Neural progenitor cell (in vitro differentiated cells): ENCODE data around the gene ALLC. TPM values are rescaled to one million over a fixed set of nuclear protein-coding genes. Genes with fewer than 3 reads are reported as not detected.

ENCODE experiments used
- DNase-seq: peaks from one replicate; pipeline ENCODE4 v3.0.0-alpha.2; 2016; ENCODE audit warnings: low spot score
- H2AFZ ChIP-seq: fragments of 200-600 bp; sonication (generic); replicated peaks from 2 replicates; pipeline ENCODE4 v1.6.1; 2016; ENCODE audit warnings: antibody characterized with exemption
- H3F3A ChIP-seq: fragments of 200-600 bp; sonication (generic); 2 replicates; pipeline ENCODE4 v1.6.1; 2016; ENCODE audit warnings: antibody characterized with exemption, low read depth
- H3K27ac ChIP-seq: fragments of 200-600 bp; sonication (generic); 2 replicates; pipeline ENCODE4 v1.5.1; 2016; ENCODE audit warnings: mild to moderate bottlenecking
- H3K27me3 ChIP-seq: fragments of 200-600 bp; sonication (generic); 2 replicates; pipeline ENCODE4 v1.6.1; 2016; ENCODE audit warnings: mild to moderate bottlenecking, moderate library complexity
- H3K36me3 ChIP-seq: fragments of 200-600 bp; sonication (generic); 2 replicates; pipeline ENCODE4 v1.5.1; 2016
- H3K4me1 ChIP-seq: fragments of 200-600 bp; sonication (generic); 2 replicates; pipeline ENCODE4 v1.6.1; 2016; ENCODE audit warnings: mixed run types
- H3K4me2 ChIP-seq: fragments of 200-600 bp; sonication (generic); 2 replicates; pipeline ENCODE4 v1.6.1; 2016
- H3K4me3 ChIP-seq: fragments of 200-600 bp; sonication (generic); 2 replicates; pipeline ENCODE4 v1.5.1; 2016
- H3K79me2 ChIP-seq: fragments of 200-600 bp; sonication (generic); 2 replicates; pipeline ENCODE4 v1.6.1; 2016; ENCODE audit warnings: low read depth
- H3K9ac ChIP-seq: fragments of 200-600 bp; sonication (generic); 2 replicates; pipeline ENCODE4 v1.6.1; 2016
- H3K9me3 ChIP-seq: fragments of 200-600 bp; sonication (generic); 2 replicates; pipeline ENCODE4 v1.5.1; 2016; ENCODE audit warnings: low read depth
- H4K20me1 ChIP-seq: fragments of 200-600 bp; sonication (generic); 2 replicates; pipeline ENCODE4 v1.6.1; 2016; ENCODE audit warnings: low read depth
- H3K27ac Mint-ChIP-seq: 3 replicates; pipeline ENCODE4 v1.8.0; 2021; ENCODE audit warnings: mixed read lengths
- H3K27me3 Mint-ChIP-seq: 2 replicates; pipeline ENCODE4 v1.8.0; 2022; ENCODE audit warnings: low read depth, mild to moderate bottlenecking, inconsistent platforms, moderate library complexity, mixed read lengths; ENCODE audit not compliant: insufficient read depth
- H3K36me3 Mint-ChIP-seq: 3 replicates; pipeline ENCODE4 v1.8.0; 2021; ENCODE audit warnings: mixed read lengths
- H3K4me1 Mint-ChIP-seq: 3 replicates; pipeline ENCODE4 v1.8.0; 2021; ENCODE audit warnings: mixed read lengths
- H3K4me3 Mint-ChIP-seq: 3 replicates; pipeline ENCODE4 v1.8.0; 2021; ENCODE audit warnings: mild to moderate bottlenecking, moderate library complexity, mixed read lengths
- H3K9me3 Mint-ChIP-seq: 3 replicates; pipeline ENCODE4 v1.8.0; 2020; ENCODE audit warnings: mixed read lengths
- CTCF ChIP-seq: fragments of 200-600 bp; sonication (generic); IDR thresholded peaks from 2 replicates; pipeline ENCODE4 v1.5.1; 2017; ENCODE audit warnings: antibody characterized with exemption, mild to moderate bottlenecking
- EZH2 ChIP-seq: fragments of 200-600 bp; sonication (generic); IDR thresholded peaks from 2 replicates; pipeline ENCODE4 v1.6.1; 2017; ENCODE audit warnings: antibody characterized with exemption, mild to moderate bottlenecking, moderate library complexity
- EZH2phosphoT487 ChIP-seq: fragments of 200-600 bp; sonication (generic); IDR thresholded peaks from 2 replicates; pipeline ENCODE4 v1.6.1; 2017; ENCODE audit warnings: antibody characterized with exemption
- total RNA-seq: library from RNA; depleted of rRNA; stranded (reverse); fragments of >200 nt; gene quantifications from 2 replicates; pipeline ENCODE4 v1.2.3, GENCODE V29; 2015; ENCODE audit warnings: low replicate concordance

Gene ALLC
- total RNA-seq, 1 donor from 2014 or later: not detected

- H3K36me3 Mint-ChIP-seq: no peaks in the 10 kb centered on the region
- Histone ChIP-seq H3K9me3 (no peaks in the 10 kb centered on the region), H4K20me1 (no peaks in the 10 kb centered on the region), H3K4me1 (peaks cover 9% of the 10 kb centered on the region), H3K9ac (no peak overlapping the region), H3K27ac (no peak overlapping the region), H3F3A (peaks cover 8% of the 10 kb centered on the region), H3K36me3 (no peaks in the 10 kb centered on the region), H2AFZ (no peak overlapping the region), H3K27me3 (no peaks in the 10 kb centered on the region), H3K4me2 (no peak overlapping the region), H3K4me3 (no peak overlapping the region), H3K79me2 (no peaks in the 10 kb centered on the region)
- H3K27ac Mint-ChIP-seq: peak overlapping the region; percentile 17
- H3K4me1 Mint-ChIP-seq: peaks cover 53% of the 10 kb centered on the region
- H3K9me3 Mint-ChIP-seq: no peaks in the 10 kb centered on the region
- DNase-seq: no peak
- H3K27me3 Mint-ChIP-seq: peaks cover 13% of the 10 kb centered on the region
- TF ChIP-seq EZH2phosphoT487 (no peak), EZH2 (no peak), CTCF (no peak)
- H3K4me3 Mint-ChIP-seq: no peak overlapping the region
Measured at GRCh38 chr2:3661149-3661660, 3.2 kb downstream of the ALLC start.

- peaks cover 48% of the 10 kb centered on the region for H3K4me1 Mint-ChIP-seq
- Histone ChIP-seq H3K27me3 (no peaks in the 10 kb centered on the region), H3K4me3 (no peak overlapping the region), H3K79me2 (no peaks in the 10 kb centered on the region), H3K36me3 (no peaks in the 10 kb centered on the region), H2AFZ (no peak overlapping the region), H3K4me1 (peaks cover 6% of the 10 kb centered on the region), H3K4me2 (no peak overlapping the region), H3F3A (no peaks in the 10 kb centered on the region), H3K27ac (no peak overlapping the region), H4K20me1 (no peaks in the 10 kb centered on the region), H3K9ac (no peak overlapping the region), H3K9me3 (no peaks in the 10 kb centered on the region)
- no peak for TF ChIP-seq EZH2phosphoT487
- no peak for TF ChIP-seq CTCF
- no peak for TF ChIP-seq EZH2
- peaks cover 13% of the 10 kb centered on the region for H3K27me3 Mint-ChIP-seq
- no peak for DNase-seq
- no peak overlapping the region for H3K4me3 Mint-ChIP-seq
- no peak overlapping the region for H3K27ac Mint-ChIP-seq
- no peaks in the 10 kb centered on the region for H3K9me3 Mint-ChIP-seq
- H3K36me3 Mint-ChIP-seq: no peaks in the 10 kb centered on the region
Measured at GRCh38 chr2:3662239-3662638, 4.2 kb downstream of the ALLC start.

- H3K9me3 Mint-ChIP-seq: peaks cover 2% of the 10 kb centered on the region
Measured at GRCh38 chr2:3664118-3664517, 6.1 kb downstream of the ALLC start.

More at GRCh38 chr2:3664118-3664517, 6.1 kb downstream of the ALLC start:
- Mint-ChIP-seq H3K27ac (no peak overlapping the region), H3K36me3 (no peaks in the 10 kb centered on the region), H3K4me1 (peaks cover 34% of the 10 kb centered on the region), H3K4me3 (no peak overlapping the region), H3K27me3 (peaks cover 9% of the 10 kb centered on the region)
- H3K79me2 ChIP-seq: no peaks in the 10 kb centered on the region
- H3K9ac ChIP-seq: no peak overlapping the region
- DNase-seq: no peak
- no peak overlapping the region for H3K4me3 ChIP-seq
- no peak overlapping the region for H3K4me2 ChIP-seq
- no peak overlapping the region for H2AFZ ChIP-seq
- TF ChIP-seq EZH2phosphoT487: no peak
- TF ChIP-seq EZH2: no peak
- TF ChIP-seq CTCF: no peak
- H3K4me1 ChIP-seq: peaks cover 3% of the 10 kb centered on the region
- no peak overlapping the region for H3K27ac ChIP-seq
- no peaks in the 10 kb centered on the region for H3K27me3 ChIP-seq
- H4K20me1 ChIP-seq: no peaks in the 10 kb centered on the region
- no peaks in the 10 kb centered on the region for H3K9me3 ChIP-seq
- no peaks in the 10 kb centered on the region for H3K36me3 ChIP-seq
- H3F3A ChIP-seq: no peaks in the 10 kb centered on the region
